A549 (cell line): ENCODE results near the gene FNIP1. TPM values are rescaled to one million over a fixed set of nuclear protein-coding genes. Genes with fewer than 3 reads are reported as not detected.

Experiments
- ATAC-seq, 2 experiments: fragments of 200-7000 bp in 1 of 2; fragments of >200 bp in 1 of 2; cut with Nextera tagmentation in 1 of 2; cut with Tn5 transposase in 1 of 2; 3 replicates each; pipeline versions ENCODE4 v1.8.0 to v1.9.1; 2018 to 2020; ENCODE audit warnings: mild to moderate bottlenecking in 1 of 2, moderate library complexity in 1 of 2
- CTCF ChIA-PET: fragments of 300-600 bp; sonication (Branson Sonifier 250); formaldehyde crosslinking; extraction: SDS; loops from one replicate; lab custom pipeline; 2021; ENCODE audit warnings: antibody characterized with exemption, inconsistent platforms; lab: Yijun Ruan, JAX
- POLR2A ChIA-PET: fragments of 350-600 bp; formaldehyde crosslinking; extraction: SDS; loops from one replicate; lab custom pipeline; 2021; ENCODE audit warnings: antibody characterized with exemption, inconsistent platforms; lab: Yijun Ruan, JAX
- DNase-seq, 2 experiments: peaks; one replicate each; pipeline versions ENCODE4 v3.0.0 to v3.0.0-alpha.2; 2011 to 2016; ENCODE audit warnings: low read depth in 1 of 2, low spot score in 1 of 2
- FAIRE-seq: peaks from 2 replicates; lab custom pipeline; 2011; peaks lifted over from hg19 to GRCh38; lab: Jason Lieb, UNC
- H3K27ac ChIP-seq, 2 experiments: fragments of >200 bp; sonication (Bioruptor Twin); formaldehyde crosslinking; 3 replicates each; pipeline ENCODE4 v1.5.1; 2016 to 2017
- H3K4me1 ChIP-seq: fragments of >200 bp; sonication (Bioruptor Twin); formaldehyde crosslinking; 3 replicates; pipeline ENCODE4 v1.6.1; 2016
- H3K4me2 ChIP-seq: fragments of >200 bp; sonication (Bioruptor Twin); formaldehyde crosslinking; 3 replicates; pipeline ENCODE4 v1.6.1; 2016
- H3K4me3 ChIP-seq: fragments of >200 bp; sonication (Bioruptor Twin); formaldehyde crosslinking; 3 replicates; pipeline ENCODE4 v1.5.1; 2016
- H3K9me3 ChIP-seq: fragments of >200 bp; sonication (Bioruptor Twin); formaldehyde crosslinking; 3 replicates; pipeline ENCODE4 v1.6.1; 2016
- CTCF ChIP-seq: fragments of >200 bp; sonication (Bioruptor Twin); formaldehyde crosslinking; IDR thresholded peaks from 3 replicates; pipeline ENCODE4 v1.5.1; 2016
- FOSB ChIP-seq: fragments of 250-450 bp; sonication (Bioruptor Pico); IDR thresholded peaks from 2 replicates; pipeline ENCODE4 v1.5.0; 2020; ENCODE audit warnings: mild to moderate bottlenecking, moderate library complexity
- FOXS1 ChIP-seq: fragments of 250-450 bp; sonication (Bioruptor Pico); IDR thresholded peaks from 2 replicates; pipeline ENCODE4 v1.5.0; 2020; ENCODE audit warnings: mild to moderate bottlenecking, moderate library complexity
- GATA3 ChIP-seq: IDR thresholded peaks from 2 replicates; pipeline ENCODE4 v1.6.1; 2012; ENCODE audit warnings: borderline replicate concordance
- HEYL ChIP-seq: fragments of 250-450 bp; sonication (Bioruptor Pico); IDR thresholded peaks from 2 replicates; pipeline ENCODE4 v1.8.0; 2021; ENCODE audit warnings: mild to moderate bottlenecking, moderate library complexity
- JUN ChIP-seq, 2 experiments: fragments of >200 bp; sonication (Bioruptor Twin); formaldehyde crosslinking; IDR thresholded peaks; 2 replicates in 1 of 2; 3 replicates in 1 of 2; pipeline ENCODE4 v1.6.1; 2016 to 2017
- JUNB ChIP-seq: fragments of >200 bp; sonication (Bioruptor Twin); formaldehyde crosslinking; IDR thresholded peaks from 2 replicates; pipeline ENCODE4 v1.6.1; 2016
- KDM1A ChIP-seq: fragments of 200-600 bp; sonication (generic); IDR thresholded peaks from 2 replicates; pipeline ENCODE4 v1.6.1; 2016; ENCODE audit warnings: low read depth, mild to moderate bottlenecking
- MAFK ChIP-seq: fragments of 450-650 bp; IDR thresholded peaks from 2 replicates; pipeline ENCODE4 v1.6.1; 2014; ENCODE audit not compliant: partially characterized antibody
- NFE2L2 ChIP-seq: fragments of 150-350 bp; conservative IDR thresholded peaks from 2 replicates; pipeline ENCODE4 v1.6.1; 2014; ENCODE audit warnings: low read length
- NPAS2 ChIP-seq: fragments of 250-450 bp; sonication (Bioruptor Pico); IDR thresholded peaks from 2 replicates; pipeline ENCODE4 v1.8.0; 2022; ENCODE audit warnings: mild to moderate bottlenecking, moderate library complexity, borderline replicate concordance
- POLR2A ChIP-seq: IDR thresholded peaks from 2 replicates; pipeline ENCODE4 v1.6.1; 2012; ENCODE audit warnings: mild to moderate bottlenecking, low read length
- POLR2AphosphoS2 ChIP-seq: conservative IDR thresholded peaks from 2 replicates; pipeline ENCODE4 v1.6.1; 2012; ENCODE audit warnings: low read length, improper control_type of control experiment, inconsistent platforms
- RARB ChIP-seq: fragments of 250-450 bp; sonication (Bioruptor Pico); IDR thresholded peaks from 2 replicates; pipeline ENCODE4 v1.8.0; 2021; ENCODE audit warnings: mild to moderate bottlenecking, moderate library complexity
- REST ChIP-seq: fragments of 200-600 bp; sonication (generic); IDR thresholded peaks from 2 replicates; pipeline ENCODE4 v1.6.1; 2016; ENCODE audit warnings: antibody characterized with exemption, mild to moderate bottlenecking, moderate library complexity
- RFX5 ChIP-seq: fragments of 450-650 bp; IDR thresholded peaks from 2 replicates; pipeline ENCODE4 v1.7.1; 2014; ENCODE audit warnings: antibody characterized with exemption, mild to moderate bottlenecking, moderate library complexity
- TFCP2L1 ChIP-seq: fragments of 250-450 bp; sonication (Bioruptor Pico); IDR thresholded peaks from 2 replicates; pipeline ENCODE4 v1.5.0; 2021; ENCODE audit warnings: mild to moderate bottlenecking
- TP53 ChIP-seq: fragments of 250-450 bp; sonication (Bioruptor Pico); IDR thresholded peaks from 2 replicates; pipeline ENCODE4 v1.5.0; 2021; ENCODE audit warnings: mild to moderate bottlenecking, moderate library complexity
- ZFP36 ChIP-seq: fragments of 450-650 bp; IDR thresholded peaks from 2 replicates; pipeline ENCODE4 v1.6.1; 2014; ENCODE audit warnings: borderline replicate concordance; ENCODE audit not compliant: partially characterized antibody
- WGBS: methylation state at CpG from one replicate; pipeline ENCODE4 v1.1.6; 2017; ENCODE audit errors: missing lambda C conversion rate; 5-methylcytosine and 5-hydroxymethylcytosine counted together
- polyA plus RNA-seq, 4 experiments: library from polyadenylated mRNA; depleted of rRNA in 3 of 4; stranded (reverse); fragments of >200 nt; fragmentation: RNase III in 1 of 4; extraction: RNeasy Plus Mini Kit Qiagen cat#74134 plus additional on column Dnase treatment in 1 of 4; gene quantifications; 2 replicates in 3 of 4; 3 replicates in 1 of 4; pipeline ENCODE4 v1.2.3, GENCODE V29; 2011 to 2017
- TF ChIP-seq, protein P1 (sequence below): fragments of 450-650 bp; IDR thresholded peaks from 2 replicates; pipeline ENCODE4 v1.6.1; 2014; ENCODE audit warnings: antibody characterized with exemption
- TF ChIP-seq, protein P2 (sequence below): fragments of 250-450 bp; sonication (Bioruptor Pico); IDR thresholded peaks from 2 replicates; pipeline ENCODE4 v1.5.0; 2021; ENCODE audit warnings: mild to moderate bottlenecking, moderate library complexity, borderline replicate concordance

The FNIP1 gene
- polyA plus RNA-seq, 2 of the 4 experiments (the other 2 are of a cell fraction) = 7.5 to 9.6 TPM

DNA sequence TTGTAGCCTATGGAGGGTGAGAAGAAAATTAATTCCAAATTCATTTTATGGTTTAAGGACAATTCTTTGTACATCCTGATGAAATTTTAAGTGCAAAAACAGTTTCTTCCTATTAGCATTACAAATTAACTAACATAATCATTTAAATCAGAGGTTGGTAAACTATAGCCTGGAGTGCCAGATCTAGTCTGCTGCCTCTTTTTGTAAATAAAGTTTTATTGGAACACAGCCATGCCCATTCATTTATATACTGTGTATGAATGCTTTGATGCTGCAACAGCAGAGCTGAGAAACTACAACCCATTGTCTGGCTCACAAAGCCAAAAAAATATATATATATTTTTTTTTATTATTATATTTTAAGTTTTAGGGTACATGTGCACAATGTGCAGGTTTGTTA lies 80.2 kb downstream of the FNIP1 start:
- no peak for DNase-seq
- CTCF ChIA-PET = no interaction called here
- no peak for ATAC-seq
- Histone ChIP-seq H3K9me3 (no peaks in the 10 kb centered on the region), H3K27ac (no peak overlapping the region), H3K4me1 (no peaks in the 10 kb centered on the region), H3K4me3 (no peak overlapping the region), H3K4me2 (no peak overlapping the region)
- no peak for FAIRE-seq
- POLR2A ChIA-PET = no interaction called here
- TF ChIP-seq, protein P1, sequence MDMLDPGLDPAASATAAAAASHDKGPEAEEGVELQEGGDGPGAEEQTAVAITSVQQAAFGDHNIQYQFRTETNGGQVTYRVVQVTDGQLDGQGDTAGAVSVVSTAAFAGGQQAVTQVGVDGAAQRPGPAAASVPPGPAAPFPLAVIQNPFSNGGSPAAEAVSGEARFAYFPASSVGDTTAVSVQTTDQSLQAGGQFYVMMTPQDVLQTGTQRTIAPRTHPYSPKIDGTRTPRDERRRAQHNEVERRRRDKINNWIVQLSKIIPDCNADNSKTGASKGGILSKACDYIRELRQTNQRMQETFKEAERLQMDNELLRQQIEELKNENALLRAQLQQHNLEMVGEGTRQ = no peak

DNA sequence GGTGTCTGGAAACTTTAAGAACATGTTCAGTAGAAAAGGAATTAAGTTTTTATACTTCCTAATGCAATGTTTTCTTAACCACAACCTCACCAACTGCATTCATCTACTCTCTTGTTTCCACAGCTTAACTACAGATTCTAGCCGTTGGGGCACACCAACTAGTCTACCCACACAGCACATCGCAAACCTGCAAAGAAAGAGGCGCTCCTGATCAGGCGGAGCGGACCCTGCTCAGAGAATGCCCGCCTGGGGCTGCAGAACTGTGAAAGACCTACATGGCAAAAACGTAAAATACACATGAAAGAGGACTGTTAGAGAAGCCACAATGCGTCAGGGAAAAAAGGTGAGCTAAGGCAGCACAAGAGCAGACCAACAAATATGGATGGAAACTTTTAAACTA lies 86.4 kb downstream of the FNIP1 start:
- Histone ChIP-seq H3K4me1 (peaks cover 10% of the 10 kb centered on the region; the same call in 1 of the 3 replicates), H3K9me3 (no peaks in the 10 kb centered on the region), H3K4me3 (no peak overlapping the region), H3K4me2 (no peak overlapping the region)
- ATAC-seq = no peak
- no peak for FAIRE-seq
- CTCF ChIA-PET = interaction anchor here (1.2 kb wide), 1 partner anchor 94 kb away, joined by 3 read pairs; no protein-coding TSS in a partner anchor
- POLR2A ChIA-PET = no interaction called here
- TF ChIP-seq FOXS1 (CRISPR knock-in tag) (no peak), ZFP36 (no peak), TP53 (CRISPR knock-in tag) (no peak), TFCP2L1 (no peak), RFX5 (no peak), JUNB (no peak), POLR2AphosphoS2 (no peak), MAFK (no peak), REST (no peak)
- TF ChIP-seq, all 56 proteins: peak for 0
- DNase-seq = no peak
- 92% methylated on average over 8 of the region's 8 CpGs for WGBS
- H3K27ac ChIP-seq = no peak overlapping the region

DNA sequence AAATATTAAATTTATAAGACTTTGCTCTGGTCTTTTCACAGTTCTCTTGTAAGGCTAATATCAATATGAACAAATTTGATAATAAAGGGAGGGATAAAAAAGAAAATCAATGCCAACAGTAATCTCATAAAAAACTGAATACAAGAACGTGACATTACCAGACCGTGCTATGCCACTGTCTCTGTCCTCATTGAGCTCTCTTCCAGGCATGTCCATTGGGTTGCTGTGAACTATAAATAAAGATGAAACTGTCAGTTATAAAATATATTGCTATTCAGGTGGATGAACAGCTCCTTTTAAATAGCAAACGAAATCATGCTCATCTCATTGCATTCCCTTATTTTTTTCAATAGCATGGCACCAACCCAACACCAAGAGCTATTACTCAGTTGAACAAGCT lies 87.8 kb downstream of the FNIP1 start:
- no peak overlapping the region for H3K4me3 ChIP-seq
- ATAC-seq (no peak), DNase-seq (no peak), FAIRE-seq (no peak)
- no peak overlapping the region for H3K4me2 ChIP-seq
- POLR2A ChIA-PET = no interaction called here
- TF ChIP-seq KDM1A (no peak), FOSB (CRISPR knock-in tag) (no peak), HEYL (CRISPR knock-in tag) (no peak), REST (no peak), NPAS2 (CRISPR knock-in tag) (no peak), NFE2L2 (no peak), JUN (IDR thresholded peaks at IDR 0.05) (no peak), CTCF (no peak), GATA3 (no peak), POLR2A (no peak), JUNB (no peak), RARB (CRISPR knock-in tag) (no peak)
- TF ChIP-seq, protein P2, sequence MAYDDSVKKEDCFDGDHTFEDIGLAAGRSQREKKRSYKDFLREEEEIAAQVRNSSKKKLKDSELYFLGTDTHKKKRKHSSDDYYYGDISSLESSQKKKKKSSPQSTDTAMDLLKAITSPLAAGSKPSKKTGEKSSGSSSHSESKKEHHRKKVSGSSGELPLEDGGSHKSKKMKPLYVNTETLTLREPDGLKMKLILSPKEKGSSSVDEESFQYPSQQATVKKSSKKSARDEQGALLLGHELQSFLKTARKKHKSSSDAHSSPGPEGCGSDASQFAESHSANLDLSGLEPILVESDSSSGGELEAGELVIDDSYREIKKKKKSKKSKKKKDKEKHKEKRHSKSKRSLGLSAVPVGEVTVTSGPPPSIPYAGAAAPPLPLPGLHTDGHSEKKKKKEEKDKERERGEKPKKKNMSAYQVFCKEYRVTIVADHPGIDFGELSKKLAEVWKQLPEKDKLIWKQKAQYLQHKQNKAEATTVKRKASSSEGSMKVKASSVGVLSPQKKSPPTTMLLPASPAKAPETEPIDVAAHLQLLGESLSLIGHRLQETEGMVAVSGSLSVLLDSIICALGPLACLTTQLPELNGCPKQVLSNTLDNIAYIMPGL = no peak
- no peak overlapping the region for H3K27ac ChIP-seq
- CTCF ChIA-PET = interaction anchor here (1.0 kb wide), 1 partner anchor 119 kb away, joined by 4 read pairs; no protein-coding TSS in a partner anchor
- whole genome bisulfite sequencing = 87% methylated on average over 3 of the region's 3 CpGs
- peaks cover 10% of the 10 kb centered on the region; the same call in 1 of the 3 replicates for H3K4me1 ChIP-seq
- no peaks in the 10 kb centered on the region for H3K9me3 ChIP-seq
